ENCODE results near the gene MEG3.
"Not testable (repeated sequence)": the region's sequence is repeated elsewhere in the genome, so short reads cannot be mapped to it uniquely, and the experiment has no call there.

The MEG3 gene

DNA sequence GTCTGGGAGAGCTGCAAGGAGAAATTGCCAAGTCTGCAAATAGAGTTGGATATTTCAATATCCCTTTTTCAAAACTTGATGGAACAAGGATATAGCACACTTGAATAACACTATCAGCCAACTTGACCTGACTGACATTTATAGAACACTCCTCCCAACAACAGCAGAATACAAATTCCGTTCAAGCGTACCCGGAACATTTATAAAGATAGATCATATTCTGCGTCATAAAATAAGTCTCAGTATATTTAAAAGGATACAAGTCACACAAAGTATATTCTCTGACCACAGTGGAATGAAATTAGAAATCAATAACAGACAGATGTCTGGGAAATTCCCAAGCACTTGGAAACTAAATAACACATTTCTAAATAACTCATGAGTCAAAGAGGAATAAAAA, 29.0 kb upstream of the MEG3 start:
- Histone ChIP-seq H3K36me3 (ENCODE audit: insufficient read depth) (no peaks in the 10 kb centered on the region), H3K27me3 (ENCODE audit: insufficient read depth, low read depth) (no peaks in the 10 kb centered on the region; the same call in 1 of the 2 replicates), H3K4me1 (ENCODE audit: low read depth, poor library complexity, severe bottlenecking) (no peaks in the 10 kb centered on the region), H4K20me1 (ENCODE audit: insufficient read depth) (no peaks in the 10 kb centered on the region), H3K4me2 (no peak overlapping the region), H3K27ac (no peak overlapping the region), H3K4me3 (IDR thresholded peaks at IDR 0.05; ENCODE audit: insufficient read depth, low read depth, low read length) (no peak overlapping the region), H3K9ac (no peak overlapping the region), H2AFZ (ENCODE audit: low read depth) (no peak overlapping the region), H3K79me2 (ENCODE audit: insufficient read depth, low read depth) (no peaks in the 10 kb centered on the region)
- TF ChIP-seq, protein P1, sequence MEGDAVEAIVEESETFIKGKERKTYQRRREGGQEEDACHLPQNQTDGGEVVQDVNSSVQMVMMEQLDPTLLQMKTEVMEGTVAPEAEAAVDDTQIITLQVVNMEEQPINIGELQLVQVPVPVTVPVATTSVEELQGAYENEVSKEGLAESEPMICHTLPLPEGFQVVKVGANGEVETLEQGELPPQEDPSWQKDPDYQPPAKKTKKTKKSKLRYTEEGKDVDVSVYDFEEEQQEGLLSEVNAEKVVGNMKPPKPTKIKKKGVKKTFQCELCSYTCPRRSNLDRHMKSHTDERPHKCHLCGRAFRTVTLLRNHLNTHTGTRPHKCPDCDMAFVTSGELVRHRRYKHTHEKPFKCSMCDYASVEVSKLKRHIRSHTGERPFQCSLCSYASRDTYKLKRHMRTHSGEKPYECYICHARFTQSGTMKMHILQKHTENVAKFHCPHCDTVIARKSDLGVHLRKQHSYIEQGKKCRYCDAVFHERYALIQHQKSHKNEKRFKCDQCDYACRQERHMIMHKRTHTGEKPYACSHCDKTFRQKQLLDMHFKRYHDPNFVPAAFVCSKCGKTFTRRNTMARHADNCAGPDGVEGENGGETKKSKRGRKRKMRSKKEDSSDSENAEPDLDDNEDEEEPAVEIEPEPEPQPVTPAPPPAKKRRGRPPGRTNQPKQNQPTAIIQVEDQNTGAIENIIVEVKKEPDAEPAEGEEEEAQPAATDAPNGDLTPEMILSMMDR (conservative IDR thresholded peaks at IDR 0.05; ENCODE audit: low read depth, low read length): no peak

DNA sequence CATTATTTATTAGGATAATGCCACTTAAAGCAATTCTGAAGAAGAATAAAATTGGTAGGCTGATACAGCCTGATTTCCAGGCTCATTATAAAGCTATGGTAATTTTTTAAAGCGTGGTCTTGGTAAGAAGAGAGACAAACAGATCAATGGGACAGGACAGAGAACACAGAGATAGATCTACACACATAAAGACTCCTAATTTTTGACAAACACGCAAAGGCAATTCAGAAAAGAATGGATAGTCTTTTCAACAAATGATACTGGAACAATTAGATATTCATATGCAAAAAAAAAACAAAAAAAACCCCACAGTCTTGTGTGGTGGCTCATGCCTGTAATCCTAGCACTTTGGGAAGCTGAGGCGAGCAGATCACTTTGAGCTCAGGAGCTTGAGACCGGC, 25.9 kb upstream of the MEG3 start:
- H3K9ac ChIP-seq: no peak overlapping the region

GRCh38 chr14:100801433-100801832, 24.5 kb upstream of the MEG3 start:
- H2AFZ ChIP-seq (ENCODE audit: low read depth); H3K79me2 ChIP-seq (ENCODE audit: insufficient read depth, low read depth); H4K20me1 ChIP-seq (ENCODE audit: insufficient read depth); H3K4me3 ChIP-seq (IDR thresholded peaks at IDR 0.05; ENCODE audit: insufficient read depth, low read depth, low read length); H3K27ac ChIP-seq; H3K4me1 ChIP-seq (ENCODE audit: low read depth, poor library complexity, severe bottlenecking); H3K36me3 ChIP-seq (ENCODE audit: insufficient read depth); H3K9ac ChIP-seq; H3K4me2 ChIP-seq: not testable (repeated sequence)
- H3K27me3 ChIP-seq (ENCODE audit: insufficient read depth, low read depth): peaks cover 22% of the 10 kb centered on the region; the same call in 1 of the 2 replicates

More for the DNA sequence above, 25.9 kb upstream of the MEG3 start:
- H3K36me3 ChIP-seq (ENCODE audit: insufficient read depth): no peaks in the 10 kb centered on the region
- H4K20me1 ChIP-seq (ENCODE audit: insufficient read depth): no peaks in the 10 kb centered on the region
- no peak overlapping the region for H3K4me2 ChIP-seq
- TF ChIP-seq, protein P1 (conservative IDR thresholded peaks at IDR 0.05; ENCODE audit: low read depth, low read length): no peak
- no peaks in the 10 kb centered on the region for H3K4me1 ChIP-seq (ENCODE audit: low read depth, poor library complexity, severe bottlenecking)
- H2AFZ ChIP-seq (ENCODE audit: low read depth): no peak overlapping the region
- no peak overlapping the region for H3K4me3 ChIP-seq (IDR thresholded peaks at IDR 0.05; ENCODE audit: insufficient read depth, low read depth, low read length)
- peaks cover 11% of the 10 kb centered on the region; the same call in 1 of the 2 replicates for H3K27me3 ChIP-seq (ENCODE audit: insufficient read depth, low read depth)
- H3K27ac ChIP-seq: no peak overlapping the region
- H3K79me2 ChIP-seq (ENCODE audit: insufficient read depth, low read depth): no peaks in the 10 kb centered on the region

DNA sequence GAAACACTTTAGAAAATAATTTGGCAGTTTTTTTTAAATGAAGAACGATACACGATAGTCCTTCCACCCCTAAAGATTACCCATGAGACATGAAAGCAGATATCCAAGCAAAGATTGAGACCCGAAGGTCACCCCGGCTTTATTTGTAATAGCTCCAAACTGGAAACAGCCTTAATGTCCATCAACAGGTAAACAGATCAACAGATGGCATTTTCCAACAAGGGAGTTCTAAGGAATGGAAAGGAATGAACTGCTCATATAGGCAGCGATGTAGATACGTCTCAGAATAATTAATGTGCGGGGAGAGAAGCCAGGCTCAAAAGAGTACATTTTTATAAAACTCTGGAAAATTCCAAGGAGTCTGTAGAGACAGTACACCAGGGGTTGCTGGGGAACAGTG, 23.7 kb upstream of the MEG3 start:
- Histone ChIP-seq H3K4me2 (no peak overlapping the region), H3K4me3 (IDR thresholded peaks at IDR 0.05; ENCODE audit: insufficient read depth, low read depth, low read length) (no peak overlapping the region)

DNA sequence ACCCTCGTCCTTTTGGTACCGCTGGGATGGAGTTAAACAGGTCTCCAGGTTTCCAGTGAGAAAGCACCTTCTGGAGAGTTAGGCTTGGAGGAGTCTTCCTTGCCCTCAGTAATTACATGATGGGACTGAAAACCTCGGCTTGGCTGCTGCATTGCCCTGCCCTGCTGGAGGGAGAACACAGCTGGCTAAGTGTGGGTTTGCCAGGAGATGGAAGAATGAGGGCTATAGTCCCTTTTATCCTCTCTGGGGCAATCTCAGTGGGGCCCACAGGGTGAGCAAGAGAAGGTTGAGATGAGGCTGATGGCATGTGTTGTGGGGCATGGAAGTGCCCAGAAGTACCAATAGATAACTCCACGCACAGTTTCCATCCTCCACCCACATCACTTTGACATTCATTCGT, 23.2 kb upstream of the MEG3 start:
- Histone ChIP-seq H3K36me3 (ENCODE audit: insufficient read depth) (no peaks in the 10 kb centered on the region), H3K9ac (no peak overlapping the region), H3K79me2 (ENCODE audit: insufficient read depth, low read depth) (no peaks in the 10 kb centered on the region), H3K4me1 (ENCODE audit: low read depth, poor library complexity, severe bottlenecking) (no peaks in the 10 kb centered on the region), H2AFZ (ENCODE audit: low read depth) (no peak overlapping the region), H4K20me1 (ENCODE audit: insufficient read depth) (no peaks in the 10 kb centered on the region), H3K4me2 (no peak overlapping the region), H3K27me3 (ENCODE audit: insufficient read depth, low read depth) (peaks cover 22% of the 10 kb centered on the region; the same call in 1 of the 2 replicates), H3K27ac (no peak overlapping the region), H3K4me3 (IDR thresholded peaks at IDR 0.05; ENCODE audit: insufficient read depth, low read depth, low read length) (no peak overlapping the region)
- TF ChIP-seq, protein P1 (conservative IDR thresholded peaks at IDR 0.05; ENCODE audit: low read depth, low read length): no peak

More for the DNA sequence above, 23.7 kb upstream of the MEG3 start:
- Histone ChIP-seq H3K9ac (no peak overlapping the region), H3K27me3 (ENCODE audit: insufficient read depth, low read depth) (peaks cover 22% of the 10 kb centered on the region; the same call in 1 of the 2 replicates), H4K20me1 (ENCODE audit: insufficient read depth) (no peaks in the 10 kb centered on the region), H3K27ac (no peak overlapping the region), H2AFZ (ENCODE audit: low read depth) (no peak overlapping the region), H3K36me3 (ENCODE audit: insufficient read depth) (no peaks in the 10 kb centered on the region), H3K79me2 (ENCODE audit: insufficient read depth, low read depth) (no peaks in the 10 kb centered on the region), H3K4me1 (ENCODE audit: low read depth, poor library complexity, severe bottlenecking) (no peaks in the 10 kb centered on the region)
- TF ChIP-seq, protein P1 (conservative IDR thresholded peaks at IDR 0.05; ENCODE audit: low read depth, low read length): no peak
